HepG2 (cell line): Measurements from ENCODE around the gene TRMT6. TPM values are rescaled to one million over a fixed set of nuclear protein-coding genes. Genes with fewer than 3 reads are reported as not detected.

Experiments
- ATAC-seq: fragments of 200-7000 bp; cut with Tn5 transposase; 3 replicates; pipeline ENCODE4 v1.9.1; 2020; ENCODE audit warnings: mild to moderate bottlenecking, moderate library complexity
- BruUV-seq: library from RNA; stranded (reverse); fragments of 400-500 nt; replicated peaks from 2 replicates; lab custom pipeline; 2021; lab: Mats Ljungman, UMichigan
- CTCF ChIA-PET: fragments of 300-600 bp; formaldehyde crosslinking; extraction: SDS; loops from one replicate; lab custom pipeline; 2021; ENCODE audit warnings: low total read pairs, inconsistent platforms, low intra/inter-chr PET ratio; lab: Yijun Ruan, JAX
- POLR2A ChIA-PET: fragments of 350-600 bp; sonication (Branson Sonifier 250); formaldehyde crosslinking; loops from one replicate; lab custom pipeline; 2020; ENCODE audit warnings: antibody characterized with exemption, inconsistent platforms; lab: Yijun Ruan, JAX
- DNase-seq: peaks from one replicate; pipeline ENCODE4 v3.0.0-alpha.2; 2015; ENCODE audit warnings: low spot score
- FAIRE-seq: peaks from 3 replicates; lab custom pipeline; 2011; peaks lifted over from hg19 to GRCh38; lab: Jason Lieb, UNC
- H2AFZ ChIP-seq: one replicate; pipeline ENCODE4 v1.6.1; 2011; ENCODE audit warnings: low read length, inconsistent platforms
- H3K27ac ChIP-seq: fragments of 300-600 bp; 3 replicates; pipeline ENCODE4 v1.8.0; 2011; ENCODE audit warnings: mixed run types, mild to moderate bottlenecking, mixed read lengths, low read length, inconsistent platforms; ENCODE audit not compliant: insufficient read depth; ENCODE audit errors: extremely low read length
- H3K27me3 ChIP-seq, 2 experiments: fragments of 200-600 bp in 1 of 2; 2 replicates in 1 of 2; 3 replicates in 1 of 2; pipeline versions ENCODE4 v1.6.0 to v1.8.0; 2011; ENCODE audit warnings: low read length in 2 of 2, mild to moderate bottlenecking in 2 of 2, moderate library complexity in 2 of 2, inconsistent platforms in 1 of 2; ENCODE audit not compliant: insufficient read depth in 2 of 2, control insufficient read depth in 1 of 2
- H3K36me3 ChIP-seq, 2 experiments: fragments of 200-600 bp in 1 of 2; replicated peaks in 1 of 2; 2 replicates in 1 of 2; 3 replicates in 1 of 2; pipeline versions ENCODE4 v1.5.1 to v1.8.0; 2011; ENCODE audit warnings: low read length in 2 of 2, inconsistent platforms in 1 of 2; ENCODE audit not compliant: insufficient read depth in 2 of 2, control insufficient read depth in 1 of 2
- H3K4me1 ChIP-seq: 2 replicates; pipeline ENCODE4 v1.5.1; 2012; ENCODE audit warnings: low read length, inconsistent platforms; ENCODE audit not compliant: insufficient read depth
- H3K4me2 ChIP-seq: 2 replicates; pipeline ENCODE4 v1.6.0; 2011; ENCODE audit warnings: low read depth, low read length, inconsistent platforms
- H3K4me3 ChIP-seq, 3 experiments: fragments of 200-600 bp in 1 of 3; sonication (generic), shearing (Covaris generic) in 1 of 3; replicated peaks in 1 of 3; 2 replicates each; pipeline ENCODE4 v1.5.1; 2011 to 2016; ENCODE audit warnings: low read length in 3 of 3, inconsistent platforms in 2 of 3, low read depth in 2 of 3, mild to moderate bottlenecking in 2 of 3, control low read depth in 1 of 3, mixed read lengths in 1 of 3; ENCODE audit not compliant: insufficient read depth in 1 of 3
- H3K79me2 ChIP-seq: one replicate; pipeline ENCODE4 v1.6.1; 2011; ENCODE audit warnings: low read length, inconsistent platforms; ENCODE audit not compliant: insufficient read depth
- H3K9ac ChIP-seq: 2 replicates; pipeline ENCODE4 v1.6.0; 2011; ENCODE audit warnings: mild to moderate bottlenecking, low read depth, low read length, inconsistent platforms; ENCODE audit not compliant: insufficient read depth
- H3K9me3 ChIP-seq: 2 replicates; pipeline ENCODE4 v1.5.1; 2012; ENCODE audit warnings: mild to moderate bottlenecking, low read length
- H4K20me1 ChIP-seq: 2 replicates; pipeline ENCODE4 v1.6.0; 2011; ENCODE audit warnings: inconsistent platforms, mild to moderate bottlenecking, low read length, moderate library complexity; ENCODE audit not compliant: insufficient read depth
- BRF2 ChIP-seq: sonication (generic); formaldehyde crosslinking; IDR thresholded peaks from 2 replicates; pipeline ENCODE4 v1.8.1; 2022; ENCODE audit warnings: mild to moderate bottlenecking, missing genetic modification reagents
- FOXC1 ChIP-seq: sonication (generic); formaldehyde crosslinking; IDR thresholded peaks from 2 replicates; pipeline ENCODE4 v1.8.0; 2022; ENCODE audit warnings: mild to moderate bottlenecking, missing genetic modification reagents, borderline replicate concordance
- HBP1 ChIP-seq: IDR thresholded peaks from 2 replicates; pipeline ENCODE4 v1.6.1; 2016; ENCODE audit warnings: low read depth, control low read depth
- MAFF ChIP-seq: IDR thresholded peaks from 2 replicates; pipeline ENCODE4 v1.6.1; 2011; ENCODE audit warnings: low read depth, low read length, improper control_type of control experiment
- MAFK ChIP-seq, 2 experiments: IDR thresholded peaks in 1 of 2; conservative IDR thresholded peaks in 1 of 2; 2 replicates each; pipeline ENCODE4 v1.6.1; 2011; ENCODE audit warnings: improper control_type of control experiment in 2 of 2, low read length in 2 of 2
- MYNN ChIP-seq: sonication (generic); formaldehyde crosslinking; IDR thresholded peaks from 2 replicates; pipeline ENCODE4 v1.4.0; 2020; ENCODE audit warnings: mild to moderate bottlenecking, low read depth, missing genetic modification reagents
- NFE2L2 ChIP-seq: fragments of 150-350 bp; IDR thresholded peaks from 2 replicates; pipeline ENCODE4 v1.6.1; 2014; ENCODE audit warnings: low read length
- RBM22 ChIP-seq: fragments of 200-400 bp; formaldehyde crosslinking; optimal IDR thresholded peaks from 2 replicates; pipeline ENCODE3; 2017; ENCODE audit warnings: mild to moderate bottlenecking, low read length, moderate library complexity
- SSRP1 ChIP-seq: IDR thresholded peaks from 2 replicates; pipeline ENCODE4 v1.6.1; 2016; ENCODE audit warnings: control low read depth
- ZBTB14 ChIP-seq: sonication (generic); formaldehyde crosslinking; IDR thresholded peaks from 2 replicates; pipeline ENCODE4 v1.4.0; 2020; ENCODE audit warnings: missing genetic modification reagents
- ZBTB39 ChIP-seq: sonication (generic); formaldehyde crosslinking; IDR thresholded peaks from 2 replicates; pipeline ENCODE4 v1.5.0; 2020; ENCODE audit warnings: missing genetic modification reagents
- ZNF124 ChIP-seq: sonication (generic); formaldehyde crosslinking; IDR thresholded peaks from 2 replicates; pipeline ENCODE4 v1.4.0; 2020; ENCODE audit warnings: missing genetic modification reagents
- ZNF562 ChIP-seq: sonication (generic); formaldehyde crosslinking; IDR thresholded peaks from 2 replicates; pipeline ENCODE4 v1.8.0; 2022; ENCODE audit warnings: missing genetic modification reagents, borderline replicate concordance
- ZNF570 ChIP-seq: sonication (generic); formaldehyde crosslinking; IDR thresholded peaks from 2 replicates; pipeline ENCODE4 v1.4.0; 2020; ENCODE audit warnings: mild to moderate bottlenecking, missing genetic modification reagents, borderline replicate concordance
- WGBS: methylation state at CpG from one replicate; pipeline ENCODE4 v1.1.6; 2017; ENCODE audit warnings: low lambda C conversion rate; 5-methylcytosine and 5-hydroxymethylcytosine counted together
- in situ Hi-C: cut with HindIII; loops from 2 replicates; pipeline ENCODE4 v1.10.0; 2017; ENCODE audit warnings: low pct_unique_long_range_greater_than_20kb; ENCODE audit not compliant: extremely low pct_ligation_motif_present
- intact Hi-C: fragments of 100-400 bp; cut with micrococcal nuclease; formaldehyde crosslinking; loops from one replicate; pipeline ENCODE4 v1.10.0; 2022; ENCODE audit not compliant: unreplicated experiment
- polyA plus RNA-seq, 8 experiments: library from polyadenylated mRNA; depleted of rRNA in 3 of 8; stranded (reverse) in 7 of 8; unstranded in 1 of 8; fragments of >200 nt; fragmentation: Illumina TruSeq in 4 of 8; extraction: Trizol in 4 of 8; gene quantifications; 2 replicates each; pipeline versions ENCODE4 v1.2.1 to v1.2.3, GENCODE V29; 2011 to 2016; ENCODE audit warnings: low read depth in 4 of 8, missing spikeins in 1 of 8, mixed read lengths in 1 of 8; ENCODE audit not compliant: insufficient read depth in 1 of 8
- total RNA-seq, 5 experiments: library from RNA; depleted of rRNA; stranded (reverse); fragments of >200 nt; fragmentation: Illumina TruSeq; extraction: Trizol; gene quantifications; 2 replicates each; pipeline ENCODE4 v1.2.3, GENCODE V29; 2016; ENCODE audit warnings: low read depth in 1 of 5

The TRMT6 gene
- total and polyA plus RNA-seq, 2 of the 13 experiments (the other 11 are each of a cell fraction or from before 2014, with no cell fraction given) = 10.5 to 37.8 TPM

- in situ Hi-C loops = no loop called here
- ChIA-PET POLR2A (no interaction called here), CTCF (no interaction called here)
- ATAC-seq (no peak), FAIRE-seq (no peak), DNase-seq (no peak)
- no TSS peak for BruUV-seq
- no peaks in the 10 kb centered on the region for H3K9me3 ChIP-seq
- H3K4me3 ChIP-seq = no peak overlapping the region
- WGBS = 0% methylated on average over 1 of the region's 1 CpG
- H3K4me2 ChIP-seq = no peak overlapping the region
- intact Hi-C loops = no loop called here
- H3K36me3 ChIP-seq = no peaks in the 10 kb centered on the region
- H2AFZ ChIP-seq = no peak overlapping the region
- TF ChIP-seq NFE2L2 = peak; percentile 76
- peak; percentile 97 for TF ChIP-seq MAFF
- peak; percentile 98 to 99 for TF ChIP-seq MAFK (conservative IDR thresholded peaks at IDR 0.05 in 1 of 2, IDR thresholded peaks at IDR 0.05 in 1 of 2; ENCODE audit: low read length in 2 of 2)
- TF ChIP-seq ZBTB14 = no peak
- no peaks in the 10 kb centered on the region for H4K20me1 ChIP-seq
- H3K27me3 ChIP-seq = peaks cover 0 to 2% of the 10 kb centered on the region in 2 experiments; a peak in 1 of 5 replicates
- no peak overlapping the region for H3K27ac ChIP-seq
- no peaks in the 10 kb centered on the region for H3K4me1 ChIP-seq
- no peaks in the 10 kb centered on the region for H3K79me2 ChIP-seq
- H3K9ac ChIP-seq = no peak overlapping the region
Measured at GRCh38 chr20:5899444-5899843, 50.9 kb downstream of the TRMT6 start.

GRCh38 chr20:5895626-5896025, 54.7 kb downstream of the TRMT6 start:
- H3K27ac ChIP-seq = no peak overlapping the region
- H2AFZ ChIP-seq = no peak overlapping the region
- no peak overlapping the region for H3K9ac ChIP-seq
- no peaks in the 10 kb centered on the region for H4K20me1 ChIP-seq
- no peak overlapping the region for H3K4me2 ChIP-seq
- no peak overlapping the region for H3K4me3 ChIP-seq
- peaks cover 0 to 5% of the 10 kb centered on the region in 2 experiments; a peak in 3 of 5 replicates for H3K27me3 ChIP-seq
- H3K36me3 ChIP-seq = no peaks in the 10 kb centered on the region
- H3K4me1 ChIP-seq = no peaks in the 10 kb centered on the region
- intact Hi-C loops (no loop called here), in situ Hi-C loops (no loop called here)
- ATAC-seq = no peak
- no peak for FAIRE-seq
- CTCF ChIA-PET = no interaction called here
- no peaks in the 10 kb centered on the region for H3K79me2 ChIP-seq
- no peak for DNase-seq
- WGBS = under 1% methylated on average over 2 of the region's 2 CpGs
- POLR2A ChIA-PET = no interaction called here
- no TSS peak for BruUV-seq
- H3K9me3 ChIP-seq = no peaks in the 10 kb centered on the region
- TF ChIP-seq BRF2 = no peak
- no peak for TF ChIP-seq ZBTB39 (CRISPR knock-in tag)
- no peak for TF ChIP-seq SSRP1 (CRISPR knock-in tag)
- TF ChIP-seq MYNN (CRISPR knock-in tag) = no peak
- TF ChIP-seq FOXC1 (CRISPR knock-in tag) = no peak
- no peak for TF ChIP-seq RBM22
- TF ChIP-seq ZNF124 (CRISPR knock-in tag) = no peak
- no peak for TF ChIP-seq HBP1 (CRISPR knock-in tag)
- no peak for TF ChIP-seq ZNF570
- no peak for TF ChIP-seq ZNF562 (CRISPR knock-in tag)
